ENCODE results near the gene LYL1.

GRCh38 chr19:13099073-13099999, 3.3 kb downstream of the LYL1 start:
- no peak for TF ChIP-seq POLR2A (IDR thresholded peaks at IDR 0.05)
- TF ChIP-seq, protein P1, sequence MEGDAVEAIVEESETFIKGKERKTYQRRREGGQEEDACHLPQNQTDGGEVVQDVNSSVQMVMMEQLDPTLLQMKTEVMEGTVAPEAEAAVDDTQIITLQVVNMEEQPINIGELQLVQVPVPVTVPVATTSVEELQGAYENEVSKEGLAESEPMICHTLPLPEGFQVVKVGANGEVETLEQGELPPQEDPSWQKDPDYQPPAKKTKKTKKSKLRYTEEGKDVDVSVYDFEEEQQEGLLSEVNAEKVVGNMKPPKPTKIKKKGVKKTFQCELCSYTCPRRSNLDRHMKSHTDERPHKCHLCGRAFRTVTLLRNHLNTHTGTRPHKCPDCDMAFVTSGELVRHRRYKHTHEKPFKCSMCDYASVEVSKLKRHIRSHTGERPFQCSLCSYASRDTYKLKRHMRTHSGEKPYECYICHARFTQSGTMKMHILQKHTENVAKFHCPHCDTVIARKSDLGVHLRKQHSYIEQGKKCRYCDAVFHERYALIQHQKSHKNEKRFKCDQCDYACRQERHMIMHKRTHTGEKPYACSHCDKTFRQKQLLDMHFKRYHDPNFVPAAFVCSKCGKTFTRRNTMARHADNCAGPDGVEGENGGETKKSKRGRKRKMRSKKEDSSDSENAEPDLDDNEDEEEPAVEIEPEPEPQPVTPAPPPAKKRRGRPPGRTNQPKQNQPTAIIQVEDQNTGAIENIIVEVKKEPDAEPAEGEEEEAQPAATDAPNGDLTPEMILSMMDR (IDR thresholded peaks at IDR 0.05), result no peak

Data from adrenal gland (tissue), 5 donors.